ENCODE measurements around the gene EXO5.

- no peak for TF ChIP-seq CTCF (conservative IDR thresholded peaks at IDR 0.05 in 1 of 2, IDR thresholded peaks at IDR 0.05 in 1 of 2; ENCODE audit: low read depth in 1 of 2, low read length in 2 of 2)
- TF ChIP-seq EZH2 (IDR thresholded peaks at IDR 0.05; ENCODE audit: low read length, missing control alignments), result no peak
Observed at GRCh38 chr1:40532062-40532389, 23.5 kb downstream of the EXO5 start.
